Stimulated activated naive B cell treated with anti-CD40 and anti-IgM and Interleukin-4, amounts not matched to agents 10 μg/mL and 1 μg/mL and 100 μg/mL, for 72 hours (primary cell): Measurements from ENCODE around the gene ZC3HAV1.

Source experiments
- ATAC-seq, 2 donors: fragments of 150-1000 bp; cut with Tn5 transposase; replicated peaks; 2 replicates each; pipeline ENCODE4 v1.10.0; 2021; ENCODE audit warnings: moderate library complexity in 1 of 2
- DNase-seq: peaks from one replicate; pipeline ENCODE4 v3.0.0; 2021
- H3K27ac Mint-ChIP-seq: one replicate; pipeline ENCODE4 v1.8.0; 2022; ENCODE audit warnings: mild to moderate bottlenecking, mixed read lengths
- H3K27me3 Mint-ChIP-seq, 2 donors: one replicate each; pipeline ENCODE4 v1.8.0; 2022; ENCODE audit warnings: mixed read lengths in 2 of 2
- H3K36me3 Mint-ChIP-seq, 2 donors: one replicate each; pipeline ENCODE4 v1.8.0; 2022; ENCODE audit warnings: mixed read lengths in 2 of 2, mild to moderate bottlenecking in 1 of 2
- H3K4me1 Mint-ChIP-seq, 2 donors: one replicate each; pipeline ENCODE4 v1.8.0; 2022; ENCODE audit warnings: mixed read lengths in 2 of 2, mild to moderate bottlenecking in 1 of 2
- H3K4me3 Mint-ChIP-seq, 2 donors: one replicate each; pipeline ENCODE4 v1.8.0; 2022; ENCODE audit warnings: mild to moderate bottlenecking in 2 of 2, mixed read lengths in 2 of 2, moderate library complexity in 1 of 2
- H3K9me3 Mint-ChIP-seq, 2 donors: one replicate each; pipeline ENCODE4 v1.8.0; 2022; ENCODE audit warnings: mixed read lengths in 2 of 2, mild to moderate bottlenecking in 1 of 2

ZC3HAV1 gene

GRCh38 chr7:139044813-139045794, 64.4 kb downstream of the ZC3HAV1 start:
- peaks cover 0 to 8% of the 10 kb centered on the region in 2 donors for H3K9me3 Mint-ChIP-seq
- peaks cover 18 to 48% of the 10 kb centered on the region in 2 donors for H3K4me1 Mint-ChIP-seq
- H3K27me3 Mint-ChIP-seq: no peaks in the 10 kb centered on the region
- peak overlapping the region; percentile 69 for H3K27ac Mint-ChIP-seq
- ATAC-seq (peak; percentile 51 to 83), DNase-seq (no peak)
- H3K4me3 Mint-ChIP-seq: peak overlapping the region in 1 of 2 donors; percentile 41
- H3K36me3 Mint-ChIP-seq: peaks cover 40 to 60% of the 10 kb centered on the region in 2 donors

GRCh38 chr7:139043823-139044812, 65.4 kb downstream of the ZC3HAV1 start:
- H3K9me3 Mint-ChIP-seq: peaks cover 0 to 8% of the 10 kb centered on the region in 2 donors
- H3K4me3 Mint-ChIP-seq: no peak overlapping the region
- no peaks in the 10 kb centered on the region for H3K27me3 Mint-ChIP-seq
- peaks cover 18 to 48% of the 10 kb centered on the region in 2 donors for H3K4me1 Mint-ChIP-seq
- DNase-seq (no peak), ATAC-seq (no peak)
- H3K36me3 Mint-ChIP-seq: peaks cover 34 to 50% of the 10 kb centered on the region in 2 donors
- no peak overlapping the region for H3K27ac Mint-ChIP-seq

GRCh38 chr7:139041378-139042085, 68.0 kb downstream of the ZC3HAV1 start:
- H3K36me3 Mint-ChIP-seq: peaks cover 23 to 34% of the 10 kb centered on the region in 2 donors
- H3K27me3 Mint-ChIP-seq: peaks cover 0 to 4% of the 10 kb centered on the region in 2 donors
- no peak overlapping the region for H3K4me3 Mint-ChIP-seq
- ATAC-seq (peak; percentile 44 to 56), DNase-seq (no peak)
- peak overlapping the region; percentile 15 for H3K27ac Mint-ChIP-seq
- H3K4me1 Mint-ChIP-seq: peaks cover 16 to 46% of the 10 kb centered on the region in 2 donors
- peaks cover 0 to 8% of the 10 kb centered on the region in 2 donors for H3K9me3 Mint-ChIP-seq

GRCh38 chr7:139038691-139039090, 70.8 kb downstream of the ZC3HAV1 start:
- Mint-ChIP-seq H3K36me3 (peaks cover 11 to 16% of the 10 kb centered on the region in 2 donors), H3K4me1 (peaks cover 11 to 40% of the 10 kb centered on the region in 2 donors), H3K27me3 (peaks cover 0 to 4% of the 10 kb centered on the region in 2 donors), H3K27ac (no peak overlapping the region), H3K9me3 (no peaks in the 10 kb centered on the region), H3K4me3 (no peak overlapping the region)
- no peak for ATAC-seq
- no peak for DNase-seq

- peak overlapping the region in 1 of 2 donors; percentile 12 for H3K4me3 Mint-ChIP-seq
Measured at GRCh38 chr7:139036901-139037300, 72.6 kb downstream of the ZC3HAV1 start.

GRCh38 chr7:139035586-139036353, 73.8 kb downstream of the ZC3HAV1 start, which contains the start of gene ZC3HAV1L:
Gene ZC3HAV1L, minus strand, starts transcription at chr7:139036042. Its CDS starts 25 bp downstream, at chr7:139036017.
- H3K27me3 Mint-ChIP-seq: peaks cover 0 to 4% of the 10 kb centered on the region in 2 donors
- H3K4me3 Mint-ChIP-seq: peak within 1 kb of the TSS; percentile 86 to 90
- ATAC-seq: peak; percentile 93
- peaks cover 19 to 20% of the 10 kb centered on the region in 2 donors for H3K36me3 Mint-ChIP-seq
- peak; percentile 56 for DNase-seq
- peak within 1 kb of the TSS; percentile 91 for H3K27ac Mint-ChIP-seq
- peaks cover 6 to 24% of the 10 kb centered on the region in 2 donors for H3K4me1 Mint-ChIP-seq
- H3K9me3 Mint-ChIP-seq: no peaks in the 10 kb centered on the region

More at GRCh38 chr7:139036901-139037300, 72.6 kb downstream of the ZC3HAV1 start:
- Mint-ChIP-seq H3K27me3 (peaks cover 0 to 4% of the 10 kb centered on the region in 2 donors), H3K27ac (no peak overlapping the region), H3K9me3 (no peaks in the 10 kb centered on the region), H3K4me1 (peaks cover 10 to 33% of the 10 kb centered on the region in 2 donors), H3K36me3 (peaks cover 10 to 13% of the 10 kb centered on the region in 2 donors)
- no peak for ATAC-seq
- no peak for DNase-seq

GRCh38 chr7:139034855-139035585, 74.5 kb downstream of the ZC3HAV1 start:
- peaks cover 23% of the 10 kb centered on the region in 2 donors for H3K36me3 Mint-ChIP-seq
- peak overlapping the region; percentile 87 for H3K27ac Mint-ChIP-seq
- no peaks in the 10 kb centered on the region for H3K9me3 Mint-ChIP-seq
- peaks cover 6 to 24% of the 10 kb centered on the region in 2 donors for H3K4me1 Mint-ChIP-seq
- peak overlapping the region; percentile 82 to 90 for H3K4me3 Mint-ChIP-seq
- ATAC-seq (peak; percentile 33 to 42), DNase-seq (peak; percentile 12)
- peaks cover 0 to 4% of the 10 kb centered on the region in 2 donors for H3K27me3 Mint-ChIP-seq

GRCh38 chr7:139034336-139034735, 75.2 kb downstream of the ZC3HAV1 start:
- DNase-seq (no peak), ATAC-seq (no peak)
- H3K4me1 Mint-ChIP-seq: peaks cover 6 to 24% of the 10 kb centered on the region in 2 donors
- no peak overlapping the region for H3K27ac Mint-ChIP-seq
- H3K27me3 Mint-ChIP-seq: peaks cover 0 to 4% of the 10 kb centered on the region in 2 donors
- peak overlapping the region in 1 of 2 donors; percentile 82 for H3K4me3 Mint-ChIP-seq
- no peaks in the 10 kb centered on the region for H3K9me3 Mint-ChIP-seq
- H3K36me3 Mint-ChIP-seq: peaks cover 28 to 30% of the 10 kb centered on the region in 2 donors

- Mint-ChIP-seq H3K4me1 (peaks cover 6 to 24% of the 10 kb centered on the region in 2 donors), H3K9me3 (no peaks in the 10 kb centered on the region), H3K36me3 (peaks cover 34 to 35% of the 10 kb centered on the region in 2 donors), H3K27ac (no peak overlapping the region), H3K4me3 (no peak overlapping the region), H3K27me3 (peaks cover 0 to 4% of the 10 kb centered on the region in 2 donors)
- no peak for ATAC-seq
- no peak for DNase-seq
Measured at GRCh38 chr7:139033346-139034114, 76.0 kb downstream of the ZC3HAV1 start.

GRCh38 chr7:139032473-139032872, 77.0 kb downstream of the ZC3HAV1 start:
- peaks cover 41 to 43% of the 10 kb centered on the region in 2 donors for H3K36me3 Mint-ChIP-seq
- peaks cover 0 to 1% of the 10 kb centered on the region in 2 donors for H3K27me3 Mint-ChIP-seq
- no peaks in the 10 kb centered on the region for H3K9me3 Mint-ChIP-seq
- ATAC-seq: no peak
- H3K4me3 Mint-ChIP-seq: no peak overlapping the region
- peaks cover 6 to 24% of the 10 kb centered on the region in 2 donors for H3K4me1 Mint-ChIP-seq
- H3K27ac Mint-ChIP-seq: no peak overlapping the region
- no peak for DNase-seq

- Mint-ChIP-seq H3K36me3 (peaks cover 55 to 60% of the 10 kb centered on the region in 2 donors), H3K4me3 (no peak overlapping the region), H3K27ac (no peak overlapping the region), H3K27me3 (no peaks in the 10 kb centered on the region), H3K9me3 (no peaks in the 10 kb centered on the region), H3K4me1 (peaks cover 0 to 7% of the 10 kb centered on the region in 2 donors)
- DNase-seq (no peak), ATAC-seq (no peak)
Measured at GRCh38 chr7:139029353-139029752, 80.2 kb downstream of the ZC3HAV1 start.
